ENCODE data around the gene CAMK1D. TPM values are rescaled to one million over a fixed set of nuclear protein-coding genes. Genes with fewer than 3 reads are reported as not detected.

CAMK1D gene
- total RNA-seq, 3 donors from 2014 or later, result 20.6 to 48.5 (median 32.8) TPM

DNA sequence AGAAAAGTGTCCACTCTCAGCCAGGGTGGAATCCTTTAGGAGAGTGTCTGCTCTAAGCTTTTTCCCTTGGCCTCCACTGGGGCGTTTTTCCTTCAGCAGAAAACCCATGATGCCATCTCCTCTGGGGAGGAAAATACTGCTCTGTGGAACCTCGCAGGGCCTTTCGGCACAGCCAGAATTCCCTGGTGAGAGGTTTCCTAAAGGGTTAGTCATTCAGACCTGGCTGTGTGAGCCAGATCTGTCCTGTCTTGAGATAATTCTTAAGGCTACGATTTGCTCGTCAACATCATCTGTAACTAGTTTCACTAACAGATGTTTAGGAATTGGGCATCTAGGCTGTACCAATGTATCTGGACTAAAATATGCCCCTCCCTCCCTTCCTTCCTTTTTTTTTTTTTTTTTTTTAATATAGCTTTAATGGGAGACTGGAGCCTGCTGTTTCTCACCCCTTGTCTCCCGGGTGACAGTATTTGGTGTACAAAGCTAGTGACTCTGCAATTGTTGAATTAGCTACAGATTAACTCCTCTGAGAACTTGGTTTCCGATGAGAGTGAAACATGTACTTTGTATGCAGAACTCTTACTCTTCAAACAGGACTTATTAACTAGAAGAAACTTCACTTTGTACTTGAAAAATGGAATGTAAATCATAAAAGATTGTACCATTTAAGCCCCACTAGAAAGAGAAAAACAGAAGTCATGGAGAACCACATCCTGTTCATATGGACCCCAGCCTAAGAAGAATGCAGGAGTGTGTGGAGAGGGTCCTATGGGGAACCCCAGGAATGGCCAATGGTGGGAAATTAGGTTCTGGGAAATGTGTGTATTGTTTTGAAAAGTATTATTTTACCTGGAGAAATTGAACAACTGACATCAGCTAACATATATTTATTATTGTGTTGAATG is 230.9 kb downstream of the CAMK1D start:
- TF ChIP-seq, protein P1, sequence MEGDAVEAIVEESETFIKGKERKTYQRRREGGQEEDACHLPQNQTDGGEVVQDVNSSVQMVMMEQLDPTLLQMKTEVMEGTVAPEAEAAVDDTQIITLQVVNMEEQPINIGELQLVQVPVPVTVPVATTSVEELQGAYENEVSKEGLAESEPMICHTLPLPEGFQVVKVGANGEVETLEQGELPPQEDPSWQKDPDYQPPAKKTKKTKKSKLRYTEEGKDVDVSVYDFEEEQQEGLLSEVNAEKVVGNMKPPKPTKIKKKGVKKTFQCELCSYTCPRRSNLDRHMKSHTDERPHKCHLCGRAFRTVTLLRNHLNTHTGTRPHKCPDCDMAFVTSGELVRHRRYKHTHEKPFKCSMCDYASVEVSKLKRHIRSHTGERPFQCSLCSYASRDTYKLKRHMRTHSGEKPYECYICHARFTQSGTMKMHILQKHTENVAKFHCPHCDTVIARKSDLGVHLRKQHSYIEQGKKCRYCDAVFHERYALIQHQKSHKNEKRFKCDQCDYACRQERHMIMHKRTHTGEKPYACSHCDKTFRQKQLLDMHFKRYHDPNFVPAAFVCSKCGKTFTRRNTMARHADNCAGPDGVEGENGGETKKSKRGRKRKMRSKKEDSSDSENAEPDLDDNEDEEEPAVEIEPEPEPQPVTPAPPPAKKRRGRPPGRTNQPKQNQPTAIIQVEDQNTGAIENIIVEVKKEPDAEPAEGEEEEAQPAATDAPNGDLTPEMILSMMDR (IDR thresholded peaks at IDR 0.05), result no peak
- DNase-seq, result no peak
- no peak overlapping the region for H3K4me3 ChIP-seq
- intact Hi-C loops (cut with DNase I, micrococcal nuclease), result no loop called here
- no peak for ATAC-seq
- peaks cover 3% of the 10 kb centered on the region for H3K9me3 ChIP-seq
- no peaks in the 10 kb centered on the region for H3K4me1 ChIP-seq (ENCODE audit: low read depth)
- H3K36me3 ChIP-seq (ENCODE audit: low read depth), result no peaks in the 10 kb centered on the region

DNA sequence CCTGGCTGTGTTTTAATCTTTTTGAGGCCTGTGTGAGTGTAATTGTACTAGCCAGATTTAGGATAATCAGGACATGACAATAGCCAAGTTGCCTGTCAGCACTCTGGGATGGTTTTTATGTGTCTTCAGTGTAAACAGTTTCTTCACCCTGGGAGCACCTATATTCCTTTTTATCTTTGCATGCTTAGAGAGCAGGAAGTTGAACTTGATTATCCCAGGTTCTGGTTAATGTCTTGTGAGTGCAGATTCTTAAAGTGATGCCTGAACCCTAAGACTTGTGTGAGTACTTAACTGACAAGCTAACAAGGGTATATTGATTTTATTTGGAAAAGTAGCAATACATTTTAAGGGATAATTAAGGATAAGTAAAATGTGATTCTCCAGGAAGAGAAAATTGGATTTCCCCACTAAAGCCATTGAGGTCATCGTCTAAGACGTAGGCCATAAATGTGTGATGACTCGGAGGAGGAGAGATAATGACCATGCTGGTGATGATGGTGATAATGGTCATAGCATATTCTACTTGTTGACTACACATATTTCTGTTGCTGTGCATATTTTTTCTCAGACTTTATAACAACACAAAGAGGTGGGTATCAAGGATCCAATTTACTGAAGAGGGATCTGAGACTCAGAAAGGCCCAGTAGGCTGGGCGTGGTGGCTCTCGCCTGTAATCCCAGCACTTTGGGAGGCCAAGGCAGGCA is 234.7 kb downstream of the CAMK1D start:
- intact Hi-C loops (cut with DNase I, micrococcal nuclease), result no loop called here
- H3K36me3 ChIP-seq (ENCODE audit: low read depth), result no peaks in the 10 kb centered on the region
- ATAC-seq (peak; percentile 34), DNase-seq (no peak)
- H3K4me1 ChIP-seq (ENCODE audit: low read depth), result no peaks in the 10 kb centered on the region
- no peak overlapping the region for H3K4me3 ChIP-seq
- TF ChIP-seq, protein P1 (IDR thresholded peaks at IDR 0.05), result no peak
- H3K9me3 ChIP-seq, result no peaks in the 10 kb centered on the region

DNA sequence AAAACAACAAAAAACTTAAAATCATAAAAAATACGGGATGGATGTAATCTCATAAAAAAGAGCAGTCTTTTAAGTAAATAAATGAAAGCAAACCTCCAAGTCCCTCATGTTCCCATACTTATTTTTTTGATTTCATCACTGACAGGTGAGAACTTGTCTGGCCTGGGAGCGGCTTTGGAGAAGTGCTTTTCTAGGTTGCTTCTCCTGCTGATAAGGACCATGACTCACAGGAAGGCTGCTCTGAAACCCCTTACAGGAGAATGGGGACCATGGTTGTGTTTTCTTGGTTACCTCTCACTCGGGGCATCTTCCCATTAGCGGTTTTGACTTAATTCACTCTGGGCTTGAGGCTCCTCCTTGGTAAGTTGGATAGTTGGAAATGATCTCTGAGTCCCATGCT is 237.4 kb downstream of the CAMK1D start:
- H3K36me3 ChIP-seq (ENCODE audit: low read depth), result no peaks in the 10 kb centered on the region
- intact Hi-C loops (cut with DNase I, micrococcal nuclease), result no loop called here
- TF ChIP-seq, protein P1 (IDR thresholded peaks at IDR 0.05), result no peak
- H3K9me3 ChIP-seq, result no peaks in the 10 kb centered on the region
- no peak for DNase-seq
- ATAC-seq, result no peak
- no peaks in the 10 kb centered on the region for H3K4me1 ChIP-seq (ENCODE audit: low read depth)
- H3K4me3 ChIP-seq, result no peak overlapping the region

DNA sequence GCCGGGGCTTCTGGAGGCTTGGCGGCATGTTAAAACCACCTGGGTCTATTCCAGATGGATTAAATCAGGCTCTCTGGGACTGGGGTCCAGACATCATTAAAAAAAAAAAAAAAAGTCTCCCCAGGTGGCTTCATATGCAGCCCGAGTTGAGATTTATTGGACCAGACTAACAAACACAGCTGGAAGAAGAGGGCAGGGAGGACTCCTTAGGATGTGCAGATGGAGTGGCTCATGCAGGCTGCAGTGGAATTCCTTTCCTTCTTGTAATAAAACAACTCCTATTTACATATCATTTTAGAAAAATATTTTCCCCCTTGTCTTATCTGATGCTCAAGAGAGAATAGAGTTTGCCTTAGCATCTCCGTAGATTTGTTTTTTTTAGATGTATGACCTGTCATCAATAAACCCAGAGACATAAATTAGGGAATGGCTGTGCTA is 238.1 kb downstream of the CAMK1D start:
- intact Hi-C loops (cut with DNase I, micrococcal nuclease), result no loop called here
- Histone ChIP-seq H3K4me1 (ENCODE audit: low read depth) (no peaks in the 10 kb centered on the region), H3K9me3 (no peaks in the 10 kb centered on the region), H3K36me3 (ENCODE audit: low read depth) (no peaks in the 10 kb centered on the region), H3K4me3 (no peak overlapping the region)
- DNase-seq (no peak), ATAC-seq (no peak)
- TF ChIP-seq, protein P1 (IDR thresholded peaks at IDR 0.05), result no peak

DNA sequence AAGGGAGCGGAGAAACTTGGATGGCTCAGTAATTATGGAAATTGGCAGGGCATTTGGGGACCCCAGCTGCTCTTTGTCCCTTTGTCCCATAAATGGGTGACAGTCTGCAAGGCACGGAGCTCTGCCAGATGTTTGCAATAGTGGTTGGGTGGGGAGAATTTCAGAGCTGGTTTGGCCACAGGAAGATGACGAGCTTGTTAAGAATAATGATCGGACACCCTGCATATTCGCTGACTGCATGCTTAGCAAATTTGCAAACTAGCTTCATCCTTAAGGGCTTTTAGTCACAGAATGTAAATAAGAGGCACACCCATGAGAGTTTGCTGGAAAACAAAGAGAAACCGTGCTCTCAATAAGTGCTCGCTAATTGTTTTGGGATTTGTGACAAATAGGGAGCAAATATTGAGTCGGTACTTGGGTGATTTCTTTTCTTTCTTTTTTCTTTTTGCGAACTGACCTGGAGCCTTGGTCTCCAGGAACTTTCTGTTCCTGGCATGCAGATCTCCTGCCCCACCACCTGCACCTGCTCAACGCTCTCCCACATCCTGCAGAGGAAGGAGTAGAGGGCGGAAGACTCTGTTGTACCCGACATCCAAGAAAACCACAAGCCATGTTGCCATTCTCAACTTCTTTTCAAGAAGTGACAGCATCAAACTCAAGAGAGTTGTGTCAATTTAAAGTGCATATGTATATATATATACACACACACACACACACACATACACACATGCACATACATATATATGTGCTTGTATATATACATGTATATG is 238.9 kb downstream of the CAMK1D start:
- ATAC-seq, result peak; percentile 39
- TF ChIP-seq, protein P1 (IDR thresholded peaks at IDR 0.05), result no peak
- intact Hi-C loops (cut with DNase I, micrococcal nuclease), result no loop called here

More for the DNA sequence above, 238.9 kb downstream of the CAMK1D start:
- no peaks in the 10 kb centered on the region for H3K36me3 ChIP-seq (ENCODE audit: low read depth)
- H3K4me1 ChIP-seq (ENCODE audit: low read depth), result no peaks in the 10 kb centered on the region
- no peaks in the 10 kb centered on the region for H3K9me3 ChIP-seq
- no peak for DNase-seq
- no peak overlapping the region for H3K4me3 ChIP-seq

All from mucosa of descending colon (tissue), 3 donors.